Neural progenitor cell (in vitro differentiated cells): Measurements from ENCODE around the gene CASP6. TPM values are rescaled to one million over a fixed set of nuclear protein-coding genes. Genes with fewer than 3 reads are reported as not detected.

Experiments
- DNase-seq: peaks from one replicate; pipeline ENCODE4 v3.0.0-alpha.2; 2016; ENCODE audit warnings: low spot score
- H2AFZ ChIP-seq: fragments of 200-600 bp; sonication (generic); replicated peaks from 2 replicates; pipeline ENCODE4 v1.6.1; 2016; ENCODE audit warnings: antibody characterized with exemption
- H3F3A ChIP-seq: fragments of 200-600 bp; sonication (generic); 2 replicates; pipeline ENCODE4 v1.6.1; 2016; ENCODE audit warnings: antibody characterized with exemption, low read depth
- H3K27ac ChIP-seq: fragments of 200-600 bp; sonication (generic); 2 replicates; pipeline ENCODE4 v1.5.1; 2016; ENCODE audit warnings: mild to moderate bottlenecking
- H3K27me3 ChIP-seq: fragments of 200-600 bp; sonication (generic); 2 replicates; pipeline ENCODE4 v1.6.1; 2016; ENCODE audit warnings: mild to moderate bottlenecking, moderate library complexity
- H3K36me3 ChIP-seq: fragments of 200-600 bp; sonication (generic); 2 replicates; pipeline ENCODE4 v1.5.1; 2016
- H3K4me1 ChIP-seq: fragments of 200-600 bp; sonication (generic); 2 replicates; pipeline ENCODE4 v1.6.1; 2016; ENCODE audit warnings: mixed run types
- H3K4me2 ChIP-seq: fragments of 200-600 bp; sonication (generic); 2 replicates; pipeline ENCODE4 v1.6.1; 2016
- H3K4me3 ChIP-seq: fragments of 200-600 bp; sonication (generic); 2 replicates; pipeline ENCODE4 v1.5.1; 2016
- H3K79me2 ChIP-seq: fragments of 200-600 bp; sonication (generic); 2 replicates; pipeline ENCODE4 v1.6.1; 2016; ENCODE audit warnings: low read depth
- H3K9ac ChIP-seq: fragments of 200-600 bp; sonication (generic); 2 replicates; pipeline ENCODE4 v1.6.1; 2016
- H3K9me3 ChIP-seq: fragments of 200-600 bp; sonication (generic); 2 replicates; pipeline ENCODE4 v1.5.1; 2016; ENCODE audit warnings: low read depth
- H4K20me1 ChIP-seq: fragments of 200-600 bp; sonication (generic); 2 replicates; pipeline ENCODE4 v1.6.1; 2016; ENCODE audit warnings: low read depth
- H3K27ac Mint-ChIP-seq: 3 replicates; pipeline ENCODE4 v1.8.0; 2021; ENCODE audit warnings: mixed read lengths
- H3K27me3 Mint-ChIP-seq: 2 replicates; pipeline ENCODE4 v1.8.0; 2022; ENCODE audit warnings: low read depth, mild to moderate bottlenecking, inconsistent platforms, moderate library complexity, mixed read lengths; ENCODE audit not compliant: insufficient read depth
- H3K36me3 Mint-ChIP-seq: 3 replicates; pipeline ENCODE4 v1.8.0; 2021; ENCODE audit warnings: mixed read lengths
- H3K4me1 Mint-ChIP-seq: 3 replicates; pipeline ENCODE4 v1.8.0; 2021; ENCODE audit warnings: mixed read lengths
- H3K4me3 Mint-ChIP-seq: 3 replicates; pipeline ENCODE4 v1.8.0; 2021; ENCODE audit warnings: mild to moderate bottlenecking, moderate library complexity, mixed read lengths
- H3K9me3 Mint-ChIP-seq: 3 replicates; pipeline ENCODE4 v1.8.0; 2020; ENCODE audit warnings: mixed read lengths
- EZH2 ChIP-seq: fragments of 200-600 bp; sonication (generic); IDR thresholded peaks from 2 replicates; pipeline ENCODE4 v1.6.1; 2017; ENCODE audit warnings: antibody characterized with exemption, mild to moderate bottlenecking, moderate library complexity
- EZH2phosphoT487 ChIP-seq: fragments of 200-600 bp; sonication (generic); IDR thresholded peaks from 2 replicates; pipeline ENCODE4 v1.6.1; 2017; ENCODE audit warnings: antibody characterized with exemption
- small RNA-seq: library from RNA; depleted of rRNA; stranded (forward); fragments of <200 nt; gene quantifications from one replicate; pipeline ENCODE3, GENCODE V24; 2015
- total RNA-seq: library from RNA; depleted of rRNA; stranded (reverse); fragments of >200 nt; gene quantifications from 2 replicates; pipeline ENCODE4 v1.2.3, GENCODE V29; 2015; ENCODE audit warnings: low replicate concordance
- TF ChIP-seq, protein P1 (sequence below): fragments of 200-600 bp; sonication (generic); IDR thresholded peaks from 2 replicates; pipeline ENCODE4 v1.5.1; 2017; ENCODE audit warnings: antibody characterized with exemption, mild to moderate bottlenecking

The CASP6 gene
- total RNA-seq, 1 donor from 2014 or later: 37.2 TPM

DNA sequence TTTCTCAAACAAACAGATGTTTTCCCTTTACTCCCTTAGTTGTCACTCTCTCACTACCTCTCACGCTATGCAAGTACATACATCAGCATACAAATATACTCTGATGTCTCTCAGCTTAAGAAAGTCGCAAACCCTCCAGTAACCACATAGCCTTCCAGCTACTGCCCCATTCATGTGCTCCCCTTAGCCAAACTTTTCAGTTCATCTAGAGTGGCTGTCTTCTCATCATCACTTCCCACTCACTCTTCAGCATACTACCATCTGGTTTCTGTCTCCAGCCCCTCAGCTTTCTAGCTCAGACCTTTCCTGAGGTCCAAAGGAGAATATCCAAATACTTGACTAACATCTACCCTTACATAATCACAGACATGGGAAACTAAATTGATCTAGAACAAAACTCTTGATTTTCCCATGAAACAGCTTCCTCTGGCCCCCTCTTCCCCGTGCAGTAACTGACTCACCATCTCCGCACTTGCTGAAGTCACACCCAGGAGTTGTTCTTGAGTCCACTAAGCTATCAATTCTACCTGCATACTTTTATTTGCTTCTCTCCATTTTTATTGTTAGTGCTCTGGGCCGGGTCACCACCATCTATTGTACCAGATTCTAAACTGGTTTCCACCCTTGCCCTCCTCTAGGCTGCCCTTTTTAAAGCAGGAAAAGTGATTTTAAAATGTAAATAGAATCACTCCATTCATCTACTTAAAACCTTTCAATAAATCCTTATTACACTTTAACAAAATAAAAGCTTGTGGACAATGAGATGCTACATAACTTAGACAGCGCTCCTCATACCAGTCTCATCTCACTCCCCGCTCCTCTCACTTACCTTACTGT is 57.2 kb downstream of the CASP6 start:
- no peak for TF ChIP-seq EZH2
- no peak for TF ChIP-seq EZH2phosphoT487
- TF ChIP-seq, protein P1, sequence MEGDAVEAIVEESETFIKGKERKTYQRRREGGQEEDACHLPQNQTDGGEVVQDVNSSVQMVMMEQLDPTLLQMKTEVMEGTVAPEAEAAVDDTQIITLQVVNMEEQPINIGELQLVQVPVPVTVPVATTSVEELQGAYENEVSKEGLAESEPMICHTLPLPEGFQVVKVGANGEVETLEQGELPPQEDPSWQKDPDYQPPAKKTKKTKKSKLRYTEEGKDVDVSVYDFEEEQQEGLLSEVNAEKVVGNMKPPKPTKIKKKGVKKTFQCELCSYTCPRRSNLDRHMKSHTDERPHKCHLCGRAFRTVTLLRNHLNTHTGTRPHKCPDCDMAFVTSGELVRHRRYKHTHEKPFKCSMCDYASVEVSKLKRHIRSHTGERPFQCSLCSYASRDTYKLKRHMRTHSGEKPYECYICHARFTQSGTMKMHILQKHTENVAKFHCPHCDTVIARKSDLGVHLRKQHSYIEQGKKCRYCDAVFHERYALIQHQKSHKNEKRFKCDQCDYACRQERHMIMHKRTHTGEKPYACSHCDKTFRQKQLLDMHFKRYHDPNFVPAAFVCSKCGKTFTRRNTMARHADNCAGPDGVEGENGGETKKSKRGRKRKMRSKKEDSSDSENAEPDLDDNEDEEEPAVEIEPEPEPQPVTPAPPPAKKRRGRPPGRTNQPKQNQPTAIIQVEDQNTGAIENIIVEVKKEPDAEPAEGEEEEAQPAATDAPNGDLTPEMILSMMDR: no peak
- Histone ChIP-seq H3F3A (no peaks in the 10 kb centered on the region), H3K9ac (no peak overlapping the region), H3K27ac (no peak overlapping the region), H4K20me1 (no peaks in the 10 kb centered on the region), H2AFZ (no peak overlapping the region), H3K4me1 (no peaks in the 10 kb centered on the region), H3K79me2 (no peaks in the 10 kb centered on the region), H3K36me3 (no peaks in the 10 kb centered on the region), H3K4me2 (no peak overlapping the region), H3K27me3 (no peaks in the 10 kb centered on the region), H3K9me3 (peaks cover 6% of the 10 kb centered on the region), H3K4me3 (no peak overlapping the region)
- Mint-ChIP-seq H3K36me3 (peaks cover 3% of the 10 kb centered on the region), H3K4me1 (peaks cover 4% of the 10 kb centered on the region), H3K27ac (no peak overlapping the region), H3K27me3 (no peaks in the 10 kb centered on the region), H3K9me3 (peaks cover 13% of the 10 kb centered on the region), H3K4me3 (no peak overlapping the region)
- DNase-seq: no peak

DNA sequence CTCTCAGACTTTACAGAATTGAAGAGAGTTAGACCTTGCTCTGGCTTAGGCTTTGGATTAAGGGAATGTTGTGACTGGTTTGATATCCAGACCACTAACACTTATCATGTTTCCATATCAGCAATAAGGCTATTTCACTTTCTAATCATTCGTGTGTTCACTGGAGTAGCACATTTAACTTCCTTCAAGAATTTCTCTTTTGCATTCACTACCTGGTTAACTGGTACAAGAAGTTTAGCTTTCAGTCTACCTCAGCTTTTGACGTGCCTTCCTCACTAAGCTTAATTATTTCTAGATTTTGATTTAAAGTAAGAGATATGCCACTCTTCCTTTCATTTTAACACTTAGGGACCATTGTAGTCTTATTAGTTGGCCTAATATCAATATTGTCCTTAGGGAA is 62.6 kb downstream of the CASP6 start:
- Mint-ChIP-seq H3K9me3 (peaks cover 14% of the 10 kb centered on the region), H3K4me3 (no peak overlapping the region), H3K27ac (no peak overlapping the region), H3K27me3 (no peaks in the 10 kb centered on the region), H3K36me3 (peaks cover 9% of the 10 kb centered on the region), H3K4me1 (no peaks in the 10 kb centered on the region)
- H3K4me3 ChIP-seq: no peak overlapping the region
- no peaks in the 10 kb centered on the region for H3K27me3 ChIP-seq
- H3K27ac ChIP-seq: no peak overlapping the region
- H3K9ac ChIP-seq: no peak overlapping the region
- H3K4me2 ChIP-seq: no peak overlapping the region
- no peaks in the 10 kb centered on the region for H3K36me3 ChIP-seq
- H4K20me1 ChIP-seq: no peaks in the 10 kb centered on the region
- no peak for DNase-seq
- no peak overlapping the region for H2AFZ ChIP-seq
- no peak for TF ChIP-seq EZH2phosphoT487
- TF ChIP-seq, protein P1: no peak
- no peak for TF ChIP-seq EZH2
- no peaks in the 10 kb centered on the region for H3K4me1 ChIP-seq
- H3K9me3 ChIP-seq: no peaks in the 10 kb centered on the region
- H3K79me2 ChIP-seq: no peaks in the 10 kb centered on the region
- no peaks in the 10 kb centered on the region for H3F3A ChIP-seq

Small RNA genes within 50 kb of the gene (small RNA-seq; reads per million reads assigned to genes)
- not detected for gene HIGD1AP14

Other genes with a start within 250 kb of the CASP6 start
- gene MCUB, start 143.2 kb downstream of the CASP6 start, total RNA-seq: 30.5 and 44.9 TPM in 2 replicates
- 8.1 and 17.8 TPM in 2 replicates for gene PLA2G12A, start 26.6 kb upstream of the CASP6 start, total RNA-seq
- gene CFI, start 98.6 kb upstream of the CASP6 start, total RNA-seq: not detected in 2 replicates
- gene GAR1, start 112.3 kb upstream of the CASP6 start, total RNA-seq: 7.8 and 10.2 TPM in 2 replicates
- gene RRH, start 124.5 kb upstream of the CASP6 start, total RNA-seq: not detected in 2 replicates
- gene LRIT3, start 144.7 kb upstream of the CASP6 start, total RNA-seq: 0.09 and 0.15 TPM in 2 replicates
- gene EGF, start 209.4 kb upstream of the CASP6 start, total RNA-seq: 6.2 and 6.6 TPM in 2 replicates